GM23338 (cell line): ENCODE results near the gene TMEM62. TPM values are rescaled to one million over a fixed set of nuclear protein-coding genes. Genes with fewer than 3 reads are reported as not detected.

ENCODE experiments used
- polyA plus RNA-seq: library from polyadenylated mRNA; unstranded; fragments of >200 nt; fragmentation: Nextera tagmentation; extraction: Ambion mirVana; gene quantifications from 2 replicates; pipeline ENCODE4 v1.2.1, GENCODE V29; 2016
- small RNA-seq: library from RNA; depleted of rRNA; stranded (forward); fragments of <200 nt; gene quantifications from one replicate; pipeline ENCODE3, GENCODE V24; 2014; ENCODE audit warnings: low replicate concordance
- total RNA-seq: library from RNA; depleted of rRNA; stranded (reverse); fragments of >200 nt; shearing (Covaris generic); gene quantifications from 2 replicates; pipeline ENCODE4 v1.2.3, GENCODE V29; 2014; rRNA removed

TMEM62 gene
- total and polyA plus RNA-seq, 2 experiments from 2014 or later: 3.4 to 14.3 TPM

Small RNA genes within 50 kb of the gene (small RNA-seq; reads per million reads assigned to genes)
- gene AC068724.2: not detected

Other genes with a start within 250 kb of the TMEM62 start
- 14.3 and 15.9 TPM in 2 replicates for gene TTBK2, start 212.8 kb upstream of the TMEM62 start, total RNA-seq
- gene TTBK2, start 212.8 kb upstream of the TMEM62 start, polyA plus RNA-seq: 5.8 and 6.1 TPM in 2 replicates
- 16.2 and 19.6 TPM in 2 replicates for gene UBR1, start 27.5 kb upstream of the TMEM62 start, total RNA-seq
- gene UBR1, start 27.5 kb upstream of the TMEM62 start, polyA plus RNA-seq: 12.4 and 17.2 TPM in 2 replicates
- 15.7 and 33.5 TPM in 2 replicates for gene CCNDBP1, start 51.8 kb downstream of the TMEM62 start, total RNA-seq
- gene CCNDBP1, start 51.8 kb downstream of the TMEM62 start, polyA plus RNA-seq: 16.6 and 23.9 TPM in 2 replicates
- not detected in 2 replicates for gene EPB42, start 87.4 kb downstream of the TMEM62 start, total RNA-seq
- gene EPB42, start 87.4 kb downstream of the TMEM62 start, polyA plus RNA-seq: not detected in 2 replicates
- gene TGM5, start 133.3 kb downstream of the TMEM62 start, total RNA-seq: not detected in 2 replicates
- not detected in 2 replicates for gene TGM5, start 133.3 kb downstream of the TMEM62 start, polyA plus RNA-seq
- gene TGM7, start 168.7 kb downstream of the TMEM62 start, total RNA-seq: not detected in 2 replicates
- 0.08 and 0.35 TPM in 2 replicates for gene TGM7, start 168.7 kb downstream of the TMEM62 start, polyA plus RNA-seq
- gene LCMT2, start 197.0 kb downstream of the TMEM62 start, total RNA-seq: 6.0 and 7.1 TPM in 2 replicates
- gene LCMT2, start 197.0 kb downstream of the TMEM62 start, polyA plus RNA-seq: 2.3 and 2.6 TPM in 2 replicates
- gene ZSCAN29, start 237.5 kb downstream of the TMEM62 start, total RNA-seq: 40.5 and 48.3 TPM in 2 replicates
- gene ZSCAN29, start 237.5 kb downstream of the TMEM62 start, polyA plus RNA-seq: 13.7 and 15.3 TPM in 2 replicates
- gene TUBGCP4, start 237.5 kb downstream of the TMEM62 start, total RNA-seq: 11.4 and 18.0 TPM in 2 replicates
- 7.6 and 10.6 TPM in 2 replicates for gene TUBGCP4, start 237.5 kb downstream of the TMEM62 start, polyA plus RNA-seq